Stimulated activated naive B cell treated with anti-CD40 and anti-IgM and Interleukin-4, amounts not matched to agents 10 μg/mL and 1 μg/mL and 100 μg/mL, for 72 hours (primary cell): ENCODE measurements around the gene GPC6.
"Not testable (repeated sequence)": the region's sequence is repeated elsewhere in the genome, so short reads cannot be mapped to it uniquely, and the experiment has no call there.

ENCODE experiments used
- ATAC-seq, 2 donors: fragments of 150-1000 bp; cut with Tn5 transposase; replicated peaks; 2 replicates each; pipeline ENCODE4 v1.10.0; 2021; ENCODE audit warnings: moderate library complexity in 1 of 2
- DNase-seq: peaks from one replicate; pipeline ENCODE4 v3.0.0; 2021
- H3K27ac Mint-ChIP-seq: one replicate; pipeline ENCODE4 v1.8.0; 2022; ENCODE audit warnings: mild to moderate bottlenecking, mixed read lengths
- H3K27me3 Mint-ChIP-seq, 2 donors: one replicate each; pipeline ENCODE4 v1.8.0; 2022; ENCODE audit warnings: mixed read lengths in 2 of 2
- H3K36me3 Mint-ChIP-seq, 2 donors: one replicate each; pipeline ENCODE4 v1.8.0; 2022; ENCODE audit warnings: mixed read lengths in 2 of 2, mild to moderate bottlenecking in 1 of 2
- H3K4me1 Mint-ChIP-seq, 2 donors: one replicate each; pipeline ENCODE4 v1.8.0; 2022; ENCODE audit warnings: mixed read lengths in 2 of 2, mild to moderate bottlenecking in 1 of 2
- H3K4me3 Mint-ChIP-seq, 2 donors: one replicate each; pipeline ENCODE4 v1.8.0; 2022; ENCODE audit warnings: mild to moderate bottlenecking in 2 of 2, mixed read lengths in 2 of 2, moderate library complexity in 1 of 2
- H3K9me3 Mint-ChIP-seq, 2 donors: one replicate each; pipeline ENCODE4 v1.8.0; 2022; ENCODE audit warnings: mixed read lengths in 2 of 2, mild to moderate bottlenecking in 1 of 2

Gene GPC6

GRCh38 chr13:93304868-93305613 lies 78.4 kb downstream of the GPC6 start:
- no peaks in the 10 kb centered on the region for H3K36me3 Mint-ChIP-seq
- ATAC-seq (no peak), DNase-seq (no peak)
- no peaks in the 10 kb centered on the region for H3K27me3 Mint-ChIP-seq
- no peaks in the 10 kb centered on the region for H3K9me3 Mint-ChIP-seq
- H3K27ac Mint-ChIP-seq, result no peak overlapping the region
- H3K4me3 Mint-ChIP-seq, result no peak overlapping the region
- H3K4me1 Mint-ChIP-seq, result no peaks in the 10 kb centered on the region

GRCh38 chr13:93305886-93306285 lies 79.3 kb downstream of the GPC6 start:
- ATAC-seq (no peak), DNase-seq (no peak)
- Mint-ChIP-seq H3K4me3 (no peak overlapping the region), H3K27me3 (no peaks in the 10 kb centered on the region), H3K4me1 (no peaks in the 10 kb centered on the region), H3K9me3 (no peaks in the 10 kb centered on the region), H3K27ac (no peak overlapping the region), H3K36me3 (no peaks in the 10 kb centered on the region)

DNA sequence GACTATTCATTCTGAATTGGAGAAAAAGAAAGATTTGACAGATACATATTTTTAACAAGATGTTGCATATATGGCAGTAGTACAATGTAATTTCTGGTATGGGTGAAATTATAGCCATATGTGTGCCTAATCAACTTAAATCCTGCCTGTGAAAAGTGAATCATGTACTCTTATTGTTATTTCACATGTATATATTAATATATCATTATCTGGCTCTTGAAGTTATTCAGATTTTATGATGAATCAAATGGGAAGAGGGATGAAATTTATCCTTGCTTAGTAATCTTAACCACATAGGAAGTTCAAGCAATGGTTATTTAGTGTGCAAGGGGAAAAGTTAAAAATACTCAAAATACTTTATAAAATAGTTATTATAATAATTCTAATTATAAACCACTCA lies 80.5 kb downstream of the GPC6 start:
- ATAC-seq, result no peak
- DNase-seq, result no peak
- H3K27me3 Mint-ChIP-seq, result no peaks in the 10 kb centered on the region
- H3K27ac Mint-ChIP-seq, result no peak overlapping the region
- no peak overlapping the region for H3K4me3 Mint-ChIP-seq
- no peaks in the 10 kb centered on the region for H3K4me1 Mint-ChIP-seq
- H3K9me3 Mint-ChIP-seq, result peaks cover 1 to 5% of the 10 kb centered on the region in 2 donors
- H3K36me3 Mint-ChIP-seq, result no peaks in the 10 kb centered on the region

GRCh38 chr13:93307651-93308050 lies 81.0 kb downstream of the GPC6 start:
- Mint-ChIP-seq H3K4me3 (no peak overlapping the region), H3K36me3 (no peaks in the 10 kb centered on the region), H3K9me3 (peaks cover 1 to 5% of the 10 kb centered on the region in 2 donors), H3K27me3 (no peaks in the 10 kb centered on the region), H3K4me1 (no peaks in the 10 kb centered on the region), H3K27ac (no peak overlapping the region)
- ATAC-seq (no peak), DNase-seq (no peak)

DNA sequence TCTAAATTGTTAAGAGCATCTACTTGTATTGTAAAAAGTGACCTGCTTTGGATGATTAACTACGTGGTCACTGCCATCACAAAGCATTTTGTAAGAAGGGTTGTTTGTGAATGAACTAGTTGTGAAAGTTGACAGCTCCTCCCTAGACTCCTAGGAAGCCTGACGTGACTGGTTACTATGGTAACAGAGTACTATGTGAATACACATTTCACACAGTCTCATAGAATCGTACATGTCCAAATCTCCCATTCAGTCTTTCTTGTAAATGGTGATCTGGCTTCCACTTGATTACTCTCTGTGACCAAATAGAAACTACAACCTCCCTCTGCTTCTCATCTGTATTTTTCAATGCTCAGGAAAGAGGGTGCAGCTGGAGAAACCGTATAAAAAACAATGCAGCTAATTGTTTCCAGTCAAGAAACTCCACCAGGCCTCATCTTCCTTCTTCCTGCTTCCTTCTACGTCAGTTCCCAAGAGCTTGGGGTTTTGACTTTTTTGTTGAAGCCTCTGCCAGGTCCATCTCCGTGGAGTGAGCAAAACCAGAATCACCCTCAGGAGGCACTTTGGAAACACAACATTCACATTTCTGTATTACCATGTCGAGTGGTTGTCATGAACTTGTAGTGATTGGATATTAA lies 83.4 kb downstream of the GPC6 start:
- H3K4me3 Mint-ChIP-seq, result no peak overlapping the region
- no peaks in the 10 kb centered on the region for H3K4me1 Mint-ChIP-seq
- H3K36me3 Mint-ChIP-seq, result no peaks in the 10 kb centered on the region
- no peaks in the 10 kb centered on the region for H3K27me3 Mint-ChIP-seq
- peaks cover 4 to 12% of the 10 kb centered on the region in 2 donors for H3K9me3 Mint-ChIP-seq
- H3K27ac Mint-ChIP-seq, result no peak overlapping the region
- ATAC-seq (no peak), DNase-seq (no peak)

- Mint-ChIP-seq H3K36me3 (no peaks in the 10 kb centered on the region), H3K27me3 (no peaks in the 10 kb centered on the region), H3K27ac (no peak overlapping the region), H3K4me1 (no peaks in the 10 kb centered on the region), H3K4me3 (no peak overlapping the region), H3K9me3 (peaks cover 3 to 6% of the 10 kb centered on the region in 2 donors)
- ATAC-seq (no peak), DNase-seq (no peak)
Observed at GRCh38 chr13:93316841-93317240, 90.2 kb downstream of the GPC6 start.

DNA sequence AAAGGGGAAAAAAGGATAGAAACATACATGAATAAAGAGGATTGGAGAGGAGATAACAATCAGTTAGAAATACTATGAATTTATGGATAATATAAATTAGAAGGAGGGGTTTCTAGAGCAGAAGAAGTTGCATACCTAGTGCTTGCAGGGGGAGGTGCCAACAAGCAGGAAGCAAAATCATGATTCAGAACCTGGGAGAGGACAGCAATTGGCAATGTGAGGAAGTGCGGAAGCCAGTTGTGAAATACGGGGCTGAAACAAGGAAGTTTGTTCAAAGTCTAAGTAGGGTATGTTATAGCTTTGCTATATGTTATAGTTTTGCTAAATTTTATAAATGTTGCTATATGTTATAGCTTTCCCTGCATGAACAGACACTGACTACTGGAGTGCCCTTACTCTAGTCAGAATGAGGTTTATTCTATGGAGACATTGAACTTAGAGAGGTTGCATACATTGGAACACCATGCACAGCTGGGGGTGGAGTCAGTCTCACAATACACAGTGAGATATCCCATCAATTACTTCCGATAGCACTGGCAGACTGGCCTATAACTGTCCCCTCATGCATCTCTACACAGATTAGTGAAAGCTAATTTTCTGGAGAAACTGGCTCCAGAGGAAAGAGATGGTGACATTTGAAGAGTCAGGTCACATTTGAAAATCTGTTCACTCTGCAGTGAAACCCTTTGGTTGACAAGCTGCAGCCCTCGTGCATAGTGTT lies 92.1 kb downstream of the GPC6 start:
- Mint-ChIP-seq H3K27ac (no peak overlapping the region), H3K36me3 (no peaks in the 10 kb centered on the region), H3K9me3 (peaks cover 3 to 6% of the 10 kb centered on the region in 2 donors), H3K27me3 (no peaks in the 10 kb centered on the region), H3K4me3 (no peak overlapping the region), H3K4me1 (no peaks in the 10 kb centered on the region)
- ATAC-seq (no peak), DNase-seq (no peak)

- DNase-seq (no peak), ATAC-seq (no peak)
- H3K4me1 Mint-ChIP-seq, result no peaks in the 10 kb centered on the region
- H3K36me3 Mint-ChIP-seq, result no peaks in the 10 kb centered on the region
- H3K9me3 Mint-ChIP-seq, result peaks cover 3 to 4% of the 10 kb centered on the region in 2 donors
- no peak overlapping the region for H3K27ac Mint-ChIP-seq
- H3K27me3 Mint-ChIP-seq, result no peaks in the 10 kb centered on the region
- no peak overlapping the region for H3K4me3 Mint-ChIP-seq
Observed at GRCh38 chr13:93320942-93321341, 94.3 kb downstream of the GPC6 start.

GRCh38 chr13:93323880-93324279 lies 97.3 kb downstream of the GPC6 start:
- H3K36me3 Mint-ChIP-seq, H3K9me3 Mint-ChIP-seq, H3K27me3 Mint-ChIP-seq: not testable (repeated sequence)

GRCh38 chr13:93325303-93326233 lies 99.0 kb downstream of the GPC6 start:
- ATAC-seq (peak in 1 of 2 donors; percentile 16), DNase-seq (no peak)
- no peak overlapping the region for H3K4me3 Mint-ChIP-seq
- no peaks in the 10 kb centered on the region for H3K4me1 Mint-ChIP-seq
- H3K27me3 Mint-ChIP-seq, result no peaks in the 10 kb centered on the region
- no peaks in the 10 kb centered on the region for H3K36me3 Mint-ChIP-seq
- H3K9me3 Mint-ChIP-seq, result peaks cover 4% of the 10 kb centered on the region in 2 donors
- H3K27ac Mint-ChIP-seq, result no peak overlapping the region

More at GRCh38 chr13:93323880-93324279, 97.3 kb downstream of the GPC6 start:
- H3K4me1 Mint-ChIP-seq, H3K27ac Mint-ChIP-seq, ATAC-seq, DNase-seq, H3K4me3 Mint-ChIP-seq: not testable (repeated sequence)

GRCh38 chr13:93326234-93326811 lies 99.7 kb downstream of the GPC6 start:
- Mint-ChIP-seq H3K4me3 (no peak overlapping the region), H3K36me3 (no peaks in the 10 kb centered on the region), H3K27ac (no peak overlapping the region), H3K9me3 (peaks cover 4 to 6% of the 10 kb centered on the region in 2 donors), H3K4me1 (no peaks in the 10 kb centered on the region), H3K27me3 (no peaks in the 10 kb centered on the region)
- DNase-seq (no peak), ATAC-seq (no peak)

- H3K4me3 Mint-ChIP-seq, result no peak overlapping the region
- peaks cover 3 to 8% of the 10 kb centered on the region in 2 donors for H3K9me3 Mint-ChIP-seq
- no peak for ATAC-seq
- DNase-seq, result no peak
- no peaks in the 10 kb centered on the region for H3K4me1 Mint-ChIP-seq
- no peaks in the 10 kb centered on the region for H3K27me3 Mint-ChIP-seq
- no peak overlapping the region for H3K27ac Mint-ChIP-seq
- H3K36me3 Mint-ChIP-seq, result no peaks in the 10 kb centered on the region
Observed at GRCh38 chr13:93328943-93329342, 102.3 kb downstream of the GPC6 start.

DNA sequence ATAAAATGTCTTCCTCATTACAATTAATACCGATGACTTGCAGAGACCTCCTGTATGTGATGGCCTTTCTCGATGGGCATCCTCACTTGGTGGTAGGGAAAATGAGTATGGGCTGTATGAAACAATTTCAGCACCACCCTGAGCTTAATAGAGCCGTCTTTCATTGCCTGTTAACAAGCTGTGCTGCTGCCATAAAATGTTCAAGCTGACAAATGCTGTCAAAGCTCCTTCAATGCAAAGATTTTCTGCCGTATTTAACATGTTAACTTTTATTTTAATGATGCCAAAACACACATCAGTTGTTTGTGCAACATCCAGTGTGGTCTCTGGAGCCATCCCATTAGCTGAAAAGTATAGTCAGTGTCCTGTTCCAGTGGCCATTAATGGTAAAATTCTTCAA lies 110.1 kb downstream of the GPC6 start:
- no peak for DNase-seq

DNA sequence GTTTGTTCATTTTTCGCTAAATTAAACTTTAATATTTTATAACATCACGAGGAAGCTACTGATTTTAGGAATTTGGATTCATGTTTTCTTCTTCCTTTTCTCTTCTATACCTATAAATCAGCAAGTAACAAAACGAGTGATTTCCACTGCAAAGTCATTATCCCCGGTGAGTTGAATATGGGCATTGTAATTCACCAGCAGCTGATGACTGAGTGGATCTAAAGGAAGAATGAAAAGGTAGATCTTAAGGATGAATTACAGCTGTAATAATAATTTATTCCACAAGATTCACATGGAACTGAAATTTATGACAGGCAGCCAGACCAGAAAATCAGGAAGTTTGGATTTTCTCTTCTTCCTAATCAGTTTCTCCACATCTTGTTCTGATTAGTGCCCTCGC lies 111.4 kb downstream of the GPC6 start:
- ATAC-seq, result no peak
- H3K4me3 Mint-ChIP-seq, result no peak overlapping the region
- H3K4me1 Mint-ChIP-seq, result no peaks in the 10 kb centered on the region
- no peak for DNase-seq
- H3K9me3 Mint-ChIP-seq, result peaks cover 6 to 8% of the 10 kb centered on the region in 2 donors
- no peak overlapping the region for H3K27ac Mint-ChIP-seq
- no peaks in the 10 kb centered on the region for H3K27me3 Mint-ChIP-seq
- H3K36me3 Mint-ChIP-seq, result no peaks in the 10 kb centered on the region

More for the DNA sequence above, 110.1 kb downstream of the GPC6 start:
- no peaks in the 10 kb centered on the region for H3K27me3 Mint-ChIP-seq
- H3K36me3 Mint-ChIP-seq, result no peaks in the 10 kb centered on the region
- no peaks in the 10 kb centered on the region for H3K4me1 Mint-ChIP-seq
- H3K4me3 Mint-ChIP-seq, result no peak overlapping the region
- no peak overlapping the region for H3K27ac Mint-ChIP-seq
- peaks cover 0 to 8% of the 10 kb centered on the region in 2 donors for H3K9me3 Mint-ChIP-seq
- no peak for ATAC-seq
